K562 (cell line): Measurements from ENCODE around the gene PPFIA3. TPM values are rescaled to one million over a fixed set of nuclear protein-coding genes. Genes with fewer than 3 reads are reported as not detected.

Experiments
- ARID1B ChIP-seq: fragments of 450-650 bp; IDR thresholded peaks from 2 replicates; pipeline ENCODE4 v1.6.1; 2016; ENCODE audit warnings: antibody characterized with exemption, mild to moderate bottlenecking, inconsistent platforms
- BACH1 ChIP-seq: fragments of 200-800 bp; sonication (Bioruptor generic); IDR thresholded peaks from 2 replicates; pipeline ENCODE4 v1.6.1; 2016; ENCODE audit warnings: missing genetic modification characterization, missing compliant biosample characterization
- DDX20 ChIP-seq: fragments of 450-650 bp; IDR thresholded peaks from 2 replicates; pipeline ENCODE4 v1.6.1; 2016; ENCODE audit warnings: missing genetic modification characterization, low read depth, mild to moderate bottlenecking, missing compliant biosample characterization, moderate library complexity
- ELK3 ChIP-seq: fragments of 450-650 bp; formaldehyde crosslinking; IDR thresholded peaks from 2 replicates; pipeline ENCODE4 v1.4.0; 2020; ENCODE audit warnings: mild to moderate bottlenecking
- JUNB ChIP-seq: fragments of 450-650 bp; formaldehyde crosslinking; conservative IDR thresholded peaks from 2 replicates; pipeline ENCODE4 v1.4.0; 2020; ENCODE audit warnings: mild to moderate bottlenecking
- MBD1 ChIP-seq: fragments of 250-450 bp; sonication (Bioruptor Pico); IDR thresholded peaks from 2 replicates; pipeline ENCODE4 v1.8.0; 2022; ENCODE audit warnings: inconsistent platforms
- MCM7 ChIP-seq, 2 experiments: fragments of 450-650 bp; IDR thresholded peaks; 2 replicates each; pipeline ENCODE4 v1.6.1; 2016 to 2018
- MTF1 ChIP-seq: fragments of 250-450 bp; sonication (Bioruptor Pico); IDR thresholded peaks from 2 replicates; pipeline ENCODE4 v1.9.0; 2021; ENCODE audit warnings: moderate library complexity, mild to moderate bottlenecking, inconsistent platforms, borderline replicate concordance
- MYC ChIP-seq, 2 experiments: fragments of 250-450 bp in 1 of 2; sonication (Bioruptor Pico) in 1 of 2; IDR thresholded peaks; 2 replicates each; pipeline versions ENCODE4 v1.5.1 to v1.6.1; 2012 to 2021; ENCODE audit warnings: low read depth in 2 of 2, borderline replicate concordance in 1 of 2, improper control_type of control experiment in 1 of 2, low read length in 1 of 2, mild to moderate bottlenecking in 1 of 2, moderate library complexity in 1 of 2
- PHF20 ChIP-seq: fragments of 450-650 bp; IDR thresholded peaks from 2 replicates; pipeline ENCODE4 v1.6.1; 2018; ENCODE audit not compliant: partially characterized antibody
- POLR2AphosphoS2 ChIP-seq: IDR thresholded peaks from 2 replicates; pipeline ENCODE4 v1.6.1; 2012; ENCODE audit warnings: low read length, improper control_type of control experiment
- SIX5 ChIP-seq, 2 experiments: IDR thresholded peaks; 2 replicates each; pipeline ENCODE4 v1.6.1; 2011; ENCODE audit warnings: low read length in 2 of 2, borderline replicate concordance in 1 of 2, low read depth in 1 of 2, mild to moderate bottlenecking in 1 of 2, moderate library complexity in 1 of 2; ENCODE audit not compliant: insufficient read depth in 1 of 2
- TFAP4 ChIP-seq: sonication (generic); formaldehyde crosslinking; IDR thresholded peaks from 2 replicates; pipeline ENCODE4 v1.8.0; 2022; ENCODE audit warnings: missing genetic modification reagents, mild to moderate bottlenecking, moderate library complexity, borderline replicate concordance
- XRCC4 ChIP-seq: IDR thresholded peaks from one replicate; pipeline ENCODE4 v1.6.1; 2011; ENCODE audit not compliant: insufficient read depth, insufficient read length; ENCODE audit errors: extremely low read depth
- ZBTB1 ChIP-seq: sonication (generic); formaldehyde crosslinking; IDR thresholded peaks from 2 replicates; pipeline ENCODE4 v1.8.1; 2023; ENCODE audit warnings: missing genetic modification reagents, low read depth, mild to moderate bottlenecking, borderline replicate concordance
- ZBTB17 ChIP-seq: fragments of 450-650 bp; formaldehyde crosslinking; IDR thresholded peaks from 2 replicates; pipeline ENCODE4 v1.4.0; 2020; ENCODE audit warnings: mild to moderate bottlenecking
- ZBTB34 ChIP-seq: fragments of 250-450 bp; sonication (Bioruptor Pico); IDR thresholded peaks from 2 replicates; pipeline ENCODE4 v1.8.0; 2021; ENCODE audit warnings: mild to moderate bottlenecking, moderate library complexity
- ZC3H8 ChIP-seq: fragments of 450-650 bp; IDR thresholded peaks from 2 replicates; pipeline ENCODE4 v1.6.1; 2017
- ZNF121 ChIP-seq: sonication (generic); formaldehyde crosslinking; conservative IDR thresholded peaks from 2 replicates; pipeline ENCODE4 v1.8.0; 2022; ENCODE audit warnings: missing genetic modification reagents
- ZNF436 ChIP-seq: fragments of 250-450, 450-650 bp; sonication (Bioruptor Pico); formaldehyde crosslinking; IDR thresholded peaks from 2 replicates; pipeline ENCODE4 v1.7.0; 2020; ENCODE audit warnings: mild to moderate bottlenecking
- polyA plus RNA-seq, 8 experiments: library from polyadenylated mRNA; depleted of rRNA in 4 of 8; stranded (reverse) in 5 of 8; unstranded in 3 of 8; fragments of >200 nt; fragmentation: Nextera tagmentation in 2 of 8; fragmentation: Illumina TruSeq in 1 of 8; extraction: Ambion mirVana in 2 of 8; extraction: Trizol in 1 of 8; gene quantifications; 2 replicates each; pipeline versions ENCODE4 v1.2.1 to v1.2.3, GENCODE V29; 2011 to 2014; ENCODE audit warnings: inconsistent platforms in 1 of 8, missing spikeins in 1 of 8
- total RNA-seq, 7 experiments: library from RNA; depleted of rRNA in 6 of 7; stranded (reverse); fragments of >200 nt in 6 of 7; fragmentation: Illumina TruSeq in 2 of 7; extraction: Trizol in 2 of 7; gene quantifications; 2 replicates each; pipeline versions ENCODE4 v1.2.1 to v1.2.3, GENCODE V29; 2011 to 2021; ENCODE audit warnings: low replicate concordance in 1 of 7

PPFIA3 gene
- total and polyA plus RNA-seq, 9 of the 15 experiments (the other 6 are each of a cell fraction or from before 2014, with no cell fraction given): 0.10 to 53.0 (median 17.6) TPM

- TF ChIP-seq ZBTB1 (CRISPR knock-in tag) (no peak), MTF1 (no peak), JUNB (CRISPR knock-in tag) (no peak), TFAP4 (peak; percentile 91), MBD1 (CRISPR knock-in tag) (no peak), ZNF436 (CRISPR knock-in tag) (no peak), ARID1B (no peak), BACH1 (no peak), XRCC4 (no peak), PHF20 (peak; percentile 53), MCM7 (IDR thresholded peaks at IDR 0.05) (no peak), ELK3 (CRISPR knock-in tag) (no peak), DDX20 (no peak), ZC3H8 (no peak), POLR2AphosphoS2 (no peak), MYC (IDR thresholded peaks at IDR 0.05; ENCODE audit: low read depth, low read length) (peak; percentile 96), MYC (CRISPR knock-in tag; IDR thresholded peaks at IDR 0.05; ENCODE audit: borderline replicate concordance, low read depth) (0 out of 2 replicates have a peak, but pooled peaks have one; percentile 38), ZNF121 (CRISPR knock-in tag) (no peak), ZBTB17 (CRISPR knock-in tag) (peak; percentile 67; the same call in 1 of the 2 replicates), ZBTB34 (CRISPR knock-in tag) (no peak), SIX5 (IDR thresholded peaks at IDR 0.05; ENCODE audit: borderline replicate concordance in 1 of 2, insufficient read depth in 1 of 2, low read depth in 1 of 2, low read length in 2 of 2) (no peak)
These were observed 8.6 kb downstream of the PPFIA3 start (continued) for GRCh38 chr19:49127674-49128544.
